VCaP (cell line): Measurements from ENCODE around the gene SLC18A3.
A peak's percentile ranks its signal among the peaks of the same experiment; 100 is the strongest.

Source experiments
- H3K27ac ChIP-seq: fragments of 450-650 bp; 2 replicates; pipeline ENCODE4 v1.5.1; 2017
- TF ChIP-seq, protein P1 (sequence below): fragments of 450-650 bp; conservative IDR thresholded peaks from 2 replicates; pipeline ENCODE4 v1.5.1; 2017; ENCODE audit warnings: mild to moderate bottlenecking, moderate library complexity

SLC18A3 gene

DNA sequence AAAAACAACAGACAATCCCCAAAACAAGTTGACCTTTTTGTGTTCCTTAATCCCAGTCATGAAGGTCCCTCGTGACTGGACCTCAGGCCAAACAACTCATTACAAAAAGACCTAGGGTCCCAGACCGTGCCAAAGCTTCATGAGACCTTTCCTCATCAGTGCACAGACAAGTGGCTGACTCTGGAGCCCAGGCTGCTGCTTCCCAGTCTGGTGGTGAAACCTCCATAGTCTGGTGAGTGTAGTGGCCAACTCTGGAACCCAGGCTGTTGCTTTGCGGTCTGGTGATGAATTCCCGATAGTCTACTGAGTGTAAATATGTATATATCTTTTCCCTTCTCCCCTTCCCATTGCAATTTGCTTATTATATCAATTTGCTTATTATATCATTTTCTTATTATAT, 22.1 kb upstream of the SLC18A3 start:
- TF ChIP-seq, protein P1, sequence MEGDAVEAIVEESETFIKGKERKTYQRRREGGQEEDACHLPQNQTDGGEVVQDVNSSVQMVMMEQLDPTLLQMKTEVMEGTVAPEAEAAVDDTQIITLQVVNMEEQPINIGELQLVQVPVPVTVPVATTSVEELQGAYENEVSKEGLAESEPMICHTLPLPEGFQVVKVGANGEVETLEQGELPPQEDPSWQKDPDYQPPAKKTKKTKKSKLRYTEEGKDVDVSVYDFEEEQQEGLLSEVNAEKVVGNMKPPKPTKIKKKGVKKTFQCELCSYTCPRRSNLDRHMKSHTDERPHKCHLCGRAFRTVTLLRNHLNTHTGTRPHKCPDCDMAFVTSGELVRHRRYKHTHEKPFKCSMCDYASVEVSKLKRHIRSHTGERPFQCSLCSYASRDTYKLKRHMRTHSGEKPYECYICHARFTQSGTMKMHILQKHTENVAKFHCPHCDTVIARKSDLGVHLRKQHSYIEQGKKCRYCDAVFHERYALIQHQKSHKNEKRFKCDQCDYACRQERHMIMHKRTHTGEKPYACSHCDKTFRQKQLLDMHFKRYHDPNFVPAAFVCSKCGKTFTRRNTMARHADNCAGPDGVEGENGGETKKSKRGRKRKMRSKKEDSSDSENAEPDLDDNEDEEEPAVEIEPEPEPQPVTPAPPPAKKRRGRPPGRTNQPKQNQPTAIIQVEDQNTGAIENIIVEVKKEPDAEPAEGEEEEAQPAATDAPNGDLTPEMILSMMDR, result no peak
- H3K27ac ChIP-seq, result no peak overlapping the region

DNA sequence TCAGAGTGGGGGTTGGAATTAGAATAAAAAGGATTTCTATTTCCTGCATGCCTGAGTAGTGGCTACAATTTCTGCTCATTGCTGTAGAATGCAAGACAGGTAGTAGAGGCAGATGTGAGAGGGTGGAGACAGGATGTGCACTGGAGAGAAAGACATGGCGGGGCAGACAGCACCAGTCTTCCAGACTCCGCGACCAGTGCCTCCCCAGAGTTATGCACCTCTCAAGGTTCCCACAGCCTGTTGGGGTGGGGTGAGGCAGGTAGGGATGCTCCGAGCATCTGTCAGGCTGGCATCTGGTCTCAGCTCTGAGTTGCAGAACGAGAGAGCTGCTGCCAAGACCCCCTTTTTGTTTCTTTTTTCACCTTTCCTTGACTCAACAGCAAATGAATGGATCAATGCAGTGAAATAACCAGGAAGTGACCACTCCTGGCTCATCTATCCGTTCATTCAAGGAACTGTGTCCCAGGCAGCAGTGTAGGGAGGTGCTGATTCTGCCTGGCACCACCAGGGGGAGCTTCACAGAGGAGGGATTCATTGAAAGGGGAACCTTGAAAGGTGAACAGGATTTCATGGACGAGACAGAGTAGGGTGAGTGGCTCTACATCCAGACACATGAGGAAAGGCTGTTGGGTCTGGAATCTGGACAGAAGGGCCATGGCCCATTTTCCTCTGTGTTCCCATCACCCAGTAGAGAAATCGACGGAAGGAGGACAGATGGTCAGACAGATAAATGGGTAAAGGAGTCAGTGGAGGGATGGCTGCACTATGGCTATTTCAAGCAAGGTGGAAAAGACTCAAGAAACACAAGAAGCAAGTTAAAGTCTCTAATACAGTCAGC, 17.2 kb upstream of the SLC18A3 start:
- TF ChIP-seq, protein P1, result peak; percentile 95
- H3K27ac ChIP-seq, result no peak overlapping the region

DNA sequence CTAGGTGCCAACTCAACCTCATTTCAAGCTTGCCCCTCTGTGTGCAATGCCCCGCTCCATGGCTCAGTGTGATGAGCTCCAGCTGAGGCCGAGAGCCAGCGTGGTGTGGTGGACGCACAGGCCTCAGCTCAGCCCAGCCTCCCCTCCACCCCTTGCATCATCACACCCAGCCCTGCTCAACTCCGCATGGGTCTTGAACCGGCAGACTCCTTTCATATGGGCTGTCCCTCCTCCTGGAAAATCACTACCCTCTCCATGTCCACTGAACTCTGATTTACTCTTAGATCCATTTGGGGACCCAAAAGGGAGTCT, 16.6 kb upstream of the SLC18A3 start:
- TF ChIP-seq, protein P1, result no peak
- H3K27ac ChIP-seq, result no peak overlapping the region

DNA sequence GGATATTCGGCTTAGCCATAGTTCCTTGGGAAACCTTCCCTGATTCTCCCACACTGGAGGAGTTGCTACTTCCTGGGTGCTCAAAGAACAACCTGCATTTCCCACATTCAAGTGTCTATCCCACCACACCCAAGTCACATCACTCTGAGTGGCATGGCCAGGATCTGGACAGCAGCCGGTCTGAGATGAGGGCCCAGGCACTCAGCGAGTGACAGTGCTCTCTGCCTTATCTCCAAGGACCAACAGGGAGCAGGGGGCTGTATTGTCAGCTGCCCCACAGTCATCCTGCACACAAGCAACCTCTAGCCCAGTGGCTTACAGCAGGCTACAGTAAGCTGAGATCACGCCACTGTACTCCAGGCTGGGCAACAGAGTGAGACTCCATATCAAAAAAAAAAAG, 16.1 kb upstream of the SLC18A3 start:
- TF ChIP-seq, protein P1, result no peak
- no peak overlapping the region for H3K27ac ChIP-seq

DNA sequence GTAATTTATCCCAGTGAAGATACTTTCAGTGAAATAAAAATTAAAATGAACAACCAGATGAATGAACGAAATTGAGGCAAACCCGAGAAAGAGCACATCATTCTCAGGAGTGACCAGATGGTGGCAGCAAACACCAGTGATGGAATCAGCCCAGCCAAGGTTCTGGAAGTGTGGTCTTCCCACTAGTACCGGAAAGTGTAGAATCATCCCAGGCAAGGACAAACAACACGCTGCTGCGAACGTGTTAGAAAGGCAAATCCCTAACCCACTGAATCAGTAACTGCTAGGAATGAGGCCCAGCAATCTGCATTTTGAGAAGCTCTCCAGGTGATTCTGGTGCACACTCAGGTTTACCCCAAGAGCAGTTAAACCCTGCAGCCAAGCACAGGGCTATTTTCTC, 15.5 kb upstream of the SLC18A3 start:
- peak overlapping the region; percentile 21; the same call in 1 of the 2 replicates for H3K27ac ChIP-seq
- TF ChIP-seq, protein P1, result peak; percentile 91

DNA sequence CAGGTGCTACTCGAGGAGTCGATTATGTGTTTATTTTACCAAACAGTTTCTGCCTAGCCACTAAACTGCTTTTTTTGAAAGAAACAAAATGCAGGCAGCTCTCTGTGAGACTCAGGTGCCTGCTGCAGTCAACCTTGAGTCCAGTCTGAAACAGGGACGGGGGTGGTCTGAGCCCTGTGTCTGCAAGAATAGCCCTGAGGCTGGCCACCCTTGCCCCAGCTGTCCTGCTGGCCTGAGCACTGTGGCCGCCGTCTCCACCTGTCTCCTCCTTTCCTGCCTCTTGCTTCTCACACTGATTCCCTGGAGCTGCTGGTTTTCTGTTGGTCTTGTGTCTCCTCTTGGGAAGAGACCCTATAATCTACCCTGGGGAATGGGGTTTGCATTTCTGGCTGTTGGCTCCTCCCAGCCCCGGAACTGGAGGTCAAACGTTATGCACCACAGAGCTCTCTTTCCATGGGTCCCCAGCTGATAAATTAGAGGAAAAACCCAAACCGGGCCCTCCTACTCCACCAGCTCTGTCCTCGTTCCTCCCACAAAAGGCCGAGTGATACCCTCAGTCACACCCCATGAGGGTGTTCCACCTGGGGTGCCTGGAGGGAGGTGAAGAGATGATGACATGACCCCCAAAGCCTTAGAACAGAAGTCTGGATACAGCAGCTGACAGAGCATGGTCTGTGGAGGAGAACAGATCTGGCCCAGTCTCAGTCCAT, 15.0 kb upstream of the SLC18A3 start:
- TF ChIP-seq, protein P1, result no peak
- H3K27ac ChIP-seq, result peak overlapping the region; percentile 21; the same call in 1 of the 2 replicates

DNA sequence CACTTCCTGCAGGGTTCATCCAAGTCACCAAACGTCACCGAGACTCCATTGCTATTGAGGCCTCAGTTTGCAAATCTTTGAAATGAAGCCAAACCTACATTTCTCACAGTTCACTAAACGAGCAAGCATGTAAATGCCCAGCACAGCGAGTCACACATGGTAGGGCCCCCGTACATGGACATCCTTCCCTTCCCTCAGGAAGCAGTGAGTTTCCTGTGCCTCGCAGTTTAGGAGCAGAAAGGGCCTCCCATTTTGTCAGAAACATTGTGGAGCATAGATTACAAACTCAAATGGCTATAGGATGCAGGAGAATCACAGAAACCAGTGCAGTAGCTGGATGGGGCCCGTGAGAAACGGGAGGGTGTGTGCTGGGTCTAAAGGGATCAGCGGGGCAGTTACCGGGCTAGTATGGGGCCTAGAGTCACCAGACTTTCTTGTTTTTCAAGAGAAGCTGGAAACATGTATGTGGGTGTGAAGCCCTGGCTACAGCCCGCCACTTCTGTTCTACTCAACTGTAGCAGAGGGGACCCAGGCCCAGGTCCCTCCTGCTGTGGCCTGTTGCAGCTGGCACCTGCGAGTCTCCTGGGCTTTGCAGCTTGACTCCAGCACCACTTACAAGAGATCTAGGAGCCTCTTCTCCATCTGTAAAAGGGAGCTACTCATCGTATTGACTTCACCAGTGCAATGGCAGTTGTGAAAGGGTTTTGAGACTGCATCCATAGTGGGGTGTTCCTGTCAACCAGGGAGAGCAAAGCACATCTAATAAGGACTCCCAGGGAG, 14.2 kb upstream of the SLC18A3 start:
- TF ChIP-seq, protein P1, result no peak
- no peak overlapping the region for H3K27ac ChIP-seq
